ENCODE data around the gene ZFP3. TPM values are rescaled to one million over a fixed set of nuclear protein-coding genes. Genes with fewer than 3 reads are reported as not detected.
A peak's percentile ranks its signal among the peaks of the same experiment; 100 is the strongest.
"Not testable (repeated sequence)": the region's sequence is repeated elsewhere in the genome, so short reads cannot be mapped to it uniquely, and the experiment has no call there.

The ZFP3 gene
- total RNA-seq: 10 to 100 TPM in 1 of 4 donors, 1 to 10 TPM in 3; 6.0 to 11.6 (median 8.6) TPM

- in situ Hi-C loops (cut with MboI; ENCODE audit: low pct_ligation_motif_present in 1 of 4, low pct_unique_long_range_greater_than_20kb in 1 of 4, low sequenced_read_pairs in 3 of 4): no loop called here
- H3K27me3 ChIP-seq: no peaks in the 10 kb centered on the region
Measured at GRCh38 chr17:5078106-5079028, at the start of gene ZFP3. Gene ZFP3, plus strand, starts transcription at chr17:5078467. Its CDS starts 13,038 bp downstream, at chr17:5091505.

GRCh38 chr17:5030168-5030567 is 48.1 kb upstream of the ZFP3 start:
- not testable (repeated sequence) for DNase-seq, H3K4me3 ChIP-seq, H3K27me3 ChIP-seq, H3K36me3 ChIP-seq, H3K9me3 ChIP-seq, H3K27ac ChIP-seq
- WGBS, 2 donors (ENCODE audit: low coverage in 1 of 2): 96 to 100% methylated on average over 1 to 2 of the region's 2 CpGs
- in situ Hi-C loops (cut with MboI; ENCODE audit: low pct_ligation_motif_present in 1 of 4, low pct_unique_long_range_greater_than_20kb in 1 of 4, low sequenced_read_pairs in 3 of 4) (loop anchor here in 1 of 4 donors (5.0 kb wide), 1 partner anchor 37 kb away; no protein-coding TSS in a partner anchor), intact Hi-C loops (cut with DNase I; ENCODE audit: low total_unique reads) (loop anchor here (5.0 kb wide), 1 partner anchor 37 kb away; no protein-coding TSS in a partner anchor)
- H3K4me1 ChIP-seq: peaks cover 0 to 17% (median 4%) of the 10 kb centered on the region in 4 donors

More at GRCh38 chr17:5078106-5079028, at the start of gene ZFP3:
- H3K9me3 ChIP-seq: peaks cover 6% of the 10 kb centered on the region in 2 donors
- H3K4me3 ChIP-seq: peak within 1 kb of the TSS; percentile 54 to 76 (median 70)
- H3K4me1 ChIP-seq: peaks cover 5 to 20% (median 11%) of the 10 kb centered on the region in 4 donors
- peak; percentile 90 for DNase-seq
- WGBS, 2 donors (ENCODE audit: low coverage in 1 of 2): 3 to 14% methylated on average over 1 to 31 of the region's 75 CpGs
- intact Hi-C loops (cut with DNase I; ENCODE audit: low total_unique reads): no loop called here
- H3K27ac ChIP-seq: peak within 1 kb of the TSS; percentile 85 to 89 (median 87)
- H3K36me3 ChIP-seq: peaks cover 0 to 10% (median under 1%) of the 10 kb centered on the region in 4 donors
- TF ChIP-seq POLR2AphosphoS5 (IDR thresholded peaks at IDR 0.05) (peak; percentile 24 to 84 (median 74)), POLR2A (IDR thresholded peaks at IDR 0.05) (peak; percentile 78), EP300 (IDR thresholded peaks at IDR 0.05; ENCODE audit: low read depth) (no peak), CTCF (IDR thresholded peaks at IDR 0.05) (peak in 4 of 5 experiments; percentile 6 to 53 (median 28))

- intact Hi-C loops (cut with DNase I; ENCODE audit: low total_unique reads): loop anchor here (5.0 kb wide), 1 partner anchor 36 kb away; no protein-coding TSS in a partner anchor
- peak overlapping the region; percentile 16 to 56 (median 40) for H3K4me3 ChIP-seq
- H3K36me3 ChIP-seq: no peaks in the 10 kb centered on the region
- in situ Hi-C loops (cut with MboI; ENCODE audit: low pct_ligation_motif_present in 1 of 4, low pct_unique_long_range_greater_than_20kb in 1 of 4, low sequenced_read_pairs in 3 of 4): loop anchor here in 1 of 4 donors (5.0 kb wide), 1 partner anchor 36 kb away; no protein-coding TSS in a partner anchor
- WGBS, 2 donors (ENCODE audit: low coverage in 1 of 2): 4 to 13% methylated on average over 4 to 23 of the region's 48 CpGs
- peaks cover 0 to 22% (median 4%) of the 10 kb centered on the region in 4 donors for H3K4me1 ChIP-seq
- DNase-seq: peak; percentile 88
- H3K9me3 ChIP-seq: no peaks in the 10 kb centered on the region
- H3K27ac ChIP-seq: peak overlapping the region; percentile 26 to 74 (median 72)
- H3K27me3 ChIP-seq: peaks cover 10% of the 10 kb centered on the region
- peak; percentile 81 to 90 (median 85) for TF ChIP-seq CTCF (IDR thresholded peaks at IDR 0.05)
- no peak for TF ChIP-seq POLR2AphosphoS5 (IDR thresholded peaks at IDR 0.05)
Measured at GRCh38 chr17:5031365-5032082, 46.7 kb upstream of the ZFP3 start.

GRCh38 chr17:5032865-5033264 is 45.4 kb upstream of the ZFP3 start:
- Histone ChIP-seq H3K27ac (no peak overlapping the region), H3K36me3 (no peaks in the 10 kb centered on the region), H3K4me3 (no peak overlapping the region), H3K4me1 (peaks cover 0 to 22% (median 4%) of the 10 kb centered on the region in 4 donors), H3K9me3 (no peaks in the 10 kb centered on the region), H3K27me3 (peaks cover 10% of the 10 kb centered on the region)
- intact Hi-C loops (cut with DNase I; ENCODE audit: low total_unique reads) (loop anchor here (5.0 kb wide), 1 partner anchor 34 kb away; no protein-coding TSS in a partner anchor), in situ Hi-C loops (cut with MboI; ENCODE audit: low pct_ligation_motif_present in 1 of 4, low pct_unique_long_range_greater_than_20kb in 1 of 4, low sequenced_read_pairs in 3 of 4) (loop anchor here in 1 of 4 donors (5.0 kb wide), 1 partner anchor 34 kb away; no protein-coding TSS in a partner anchor)
- no peak for DNase-seq
- WGBS, 2 donors (ENCODE audit: low coverage in 1 of 2): 83% methylated on average over 5 of the region's 6 CpGs; no CpG with 5 or more reads in 1 of the 2 donors
- no peak for TF ChIP-seq CTCF (IDR thresholded peaks at IDR 0.05)
- TF ChIP-seq POLR2A (IDR thresholded peaks at IDR 0.05): no peak
- no peak for TF ChIP-seq EP300 (IDR thresholded peaks at IDR 0.05; ENCODE audit: low read depth)
- TF ChIP-seq POLR2AphosphoS5 (IDR thresholded peaks at IDR 0.05): no peak

Measured in transverse colon (tissue), 4 donors.